Smooth muscle cell of the brain vasculature (primary cell): ENCODE results near the gene RIPK1.

Source experiments
- DNase-seq: peaks from one replicate; pipeline ENCODE4 v3.0.0-alpha.2; 2012; ENCODE audit warnings: low read depth, low spot score

RIPK1 gene

DNA sequence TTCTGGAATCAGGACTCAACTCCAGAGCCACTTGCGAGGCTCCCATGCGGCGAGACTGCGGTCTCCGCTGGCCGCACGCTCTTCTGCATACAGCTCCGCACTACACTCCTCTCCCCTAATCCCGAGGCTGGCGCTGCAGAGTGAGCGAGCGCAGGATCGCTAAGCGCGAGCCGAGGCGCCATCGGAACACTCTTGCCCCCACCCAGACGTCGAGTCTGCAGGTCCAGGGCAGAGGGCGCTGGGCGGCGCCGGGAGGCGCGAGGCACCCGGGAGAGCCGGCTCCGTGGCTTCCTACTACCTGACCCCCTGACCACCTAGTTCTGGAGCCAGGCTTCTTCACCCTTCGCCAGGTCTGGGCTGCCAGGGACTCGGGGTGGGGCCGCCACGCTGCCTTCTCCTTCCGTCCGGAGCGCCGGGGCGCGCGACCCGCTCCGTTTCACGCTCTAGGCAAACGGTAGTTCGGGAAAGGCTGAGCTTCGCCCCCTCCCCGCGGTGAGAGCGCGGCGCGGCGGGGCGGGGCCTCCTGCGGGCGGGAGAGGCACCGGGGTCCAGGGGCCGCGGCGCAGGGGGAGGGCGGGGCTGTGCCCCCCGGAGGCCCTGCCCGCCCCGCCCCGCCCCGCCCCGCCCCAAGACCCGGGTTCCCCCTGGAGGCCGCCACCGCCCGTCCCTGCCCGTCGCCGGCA lies 94.4 kb downstream of the RIPK1 start:
- no peak for DNase-seq

DNA sequence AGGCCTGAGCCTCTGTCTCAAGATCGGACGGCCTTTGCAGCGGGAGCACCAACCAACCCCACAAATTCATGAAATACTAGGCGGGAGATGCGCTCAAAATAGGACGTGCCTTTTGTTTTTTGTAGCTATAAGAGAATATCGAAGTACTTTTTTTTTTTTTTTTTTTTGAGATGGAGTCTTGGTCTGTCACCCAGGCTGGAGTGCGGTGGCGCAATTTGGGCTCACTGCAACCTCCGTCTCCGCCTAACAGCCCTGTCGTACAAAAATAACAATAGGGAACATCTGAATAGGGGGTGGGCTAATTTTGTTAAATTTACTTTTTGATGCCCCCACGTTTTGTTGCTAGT lies 94.9 kb downstream of the RIPK1 start:
- no peak for DNase-seq

DNA sequence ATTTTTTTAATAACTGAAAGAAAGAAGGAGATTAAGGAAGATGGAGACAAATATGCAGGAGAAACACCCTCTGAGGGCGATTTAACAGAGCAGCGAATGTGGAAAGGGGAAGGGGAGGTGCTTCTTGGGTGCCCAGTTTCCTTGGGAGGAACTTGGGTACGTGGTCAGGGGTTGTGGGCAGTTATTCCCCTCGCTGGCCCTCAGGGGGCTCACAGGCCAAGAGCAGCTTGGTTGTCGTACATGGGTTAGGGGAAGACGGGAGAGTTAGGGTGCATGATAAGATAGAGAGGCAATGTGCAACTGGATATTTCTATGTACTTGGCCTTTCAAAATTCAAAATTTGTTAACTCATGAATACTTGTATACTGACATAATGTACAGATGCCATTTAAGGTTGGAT lies 96.1 kb downstream of the RIPK1 start:
- DNase-seq: no peak
